HFFc6 (cell line): Measurements from ENCODE around the gene LOC101059915.
"Not testable (repeated sequence)": the region's sequence is repeated elsewhere in the genome, so short reads cannot be mapped to it uniquely, and the experiment has no call there.

ENCODE experiments used
- DNase-seq: peaks from one replicate; pipeline ENCODE4 v3.0.0-alpha.2; 2018
- H3K27ac Mint-ChIP-seq: 2 replicates; pipeline ENCODE4 v1.8.0; 2020; ENCODE audit warnings: mild to moderate bottlenecking, mixed read lengths
- H3K27me3 Mint-ChIP-seq: 2 replicates; pipeline ENCODE4 v1.8.0; 2021; ENCODE audit warnings: mild to moderate bottlenecking, moderate library complexity, mixed read lengths; ENCODE audit not compliant: insufficient read depth
- H3K36me3 Mint-ChIP-seq: 2 replicates; pipeline ENCODE4 v1.8.0; 2021; ENCODE audit warnings: low read depth, mixed read lengths
- H3K4me1 Mint-ChIP-seq: 2 replicates; pipeline ENCODE4 v1.8.0; 2020; ENCODE audit warnings: low read depth, mixed read lengths
- H3K4me3 Mint-ChIP-seq: 2 replicates; pipeline ENCODE4 v1.8.0; 2020; ENCODE audit warnings: mild to moderate bottlenecking, moderate library complexity, mixed read lengths
- H3K9me3 Mint-ChIP-seq: 2 replicates; pipeline ENCODE4 v1.8.0; 2020; ENCODE audit warnings: mild to moderate bottlenecking, mixed read lengths
- CTCF ChIP-seq: fragments of 200-600 bp; sonication (generic); IDR thresholded peaks from 2 replicates; pipeline ENCODE4 v1.5.0; 2021; ENCODE audit warnings: antibody characterized with exemption, mild to moderate bottlenecking

The LOC101059915 gene

GRCh38 chrX:71640002-71640401, 27.3 kb upstream of the LOC101059915 start:
- H3K27me3 Mint-ChIP-seq: no peaks in the 10 kb centered on the region
- no peaks in the 10 kb centered on the region for H3K36me3 Mint-ChIP-seq

GRCh38 chrX:71644406-71644805, 22.9 kb upstream of the LOC101059915 start:
- not testable (repeated sequence) for H3K27ac Mint-ChIP-seq, H3K4me3 Mint-ChIP-seq, H3K9me3 Mint-ChIP-seq, H3K36me3 Mint-ChIP-seq, H3K4me1 Mint-ChIP-seq, H3K27me3 Mint-ChIP-seq, DNase-seq

More at GRCh38 chrX:71640002-71640401, 27.3 kb upstream of the LOC101059915 start:
- Mint-ChIP-seq H3K4me1 (no peaks in the 10 kb centered on the region), H3K9me3 (no peaks in the 10 kb centered on the region), H3K27ac (no peak overlapping the region), H3K4me3 (no peak overlapping the region)
- TF ChIP-seq CTCF: no peak
- DNase-seq: no peak

- Mint-ChIP-seq H3K27me3 (no peaks in the 10 kb centered on the region), H3K9me3 (no peaks in the 10 kb centered on the region), H3K27ac (no peak overlapping the region), H3K36me3 (no peaks in the 10 kb centered on the region), H3K4me3 (no peak overlapping the region), H3K4me1 (no peaks in the 10 kb centered on the region)
- DNase-seq: no peak
- no peak for TF ChIP-seq CTCF
Measured at GRCh38 chrX:71650333-71650969, 16.9 kb upstream of the LOC101059915 start.

- DNase-seq: peak; percentile 32
- Mint-ChIP-seq H3K4me1 (no peaks in the 10 kb centered on the region), H3K4me3 (no peak overlapping the region), H3K27me3 (no peaks in the 10 kb centered on the region), H3K36me3 (no peaks in the 10 kb centered on the region), H3K27ac (no peak overlapping the region), H3K9me3 (no peaks in the 10 kb centered on the region; the same call in 1 of the 2 replicates)
- peak; percentile 78 for TF ChIP-seq CTCF
Measured at GRCh38 chrX:71652405-71652804, 14.9 kb upstream of the LOC101059915 start.

GRCh38 chrX:71653344-71653743, 14.0 kb upstream of the LOC101059915 start:
- Mint-ChIP-seq H3K9me3 (no peaks in the 10 kb centered on the region; the same call in 1 of the 2 replicates), H3K27me3 (no peaks in the 10 kb centered on the region), H3K36me3 (no peaks in the 10 kb centered on the region), H3K4me3 (no peak overlapping the region), H3K4me1 (no peaks in the 10 kb centered on the region), H3K27ac (no peak overlapping the region)
- TF ChIP-seq CTCF: no peak
- DNase-seq: no peak

GRCh38 chrX:71657267-71657666, 10.1 kb upstream of the LOC101059915 start:
- no peak overlapping the region for H3K27ac Mint-ChIP-seq
- peaks cover 12% of the 10 kb centered on the region for H3K27me3 Mint-ChIP-seq
- no peaks in the 10 kb centered on the region for H3K36me3 Mint-ChIP-seq
- H3K9me3 Mint-ChIP-seq: no peaks in the 10 kb centered on the region; the same call in 1 of the 2 replicates
- no peak for TF ChIP-seq CTCF
- DNase-seq: no peak
- H3K4me1 Mint-ChIP-seq: no peaks in the 10 kb centered on the region
- no peak overlapping the region for H3K4me3 Mint-ChIP-seq
